Colonic mucosa (tissue), 4 donors: Measurements from ENCODE around the gene APOBEC3H. TPM values are rescaled to one million over a fixed set of nuclear protein-coding genes. Genes with fewer than 3 reads are reported as not detected.

Experiments
- DNase-seq: peaks from one replicate; pipeline ENCODE4 v3.0.0-alpha.2; 2020
- H3K27ac ChIP-seq: fragments of 200-600 bp; one replicate; pipeline ENCODE4 v1.8.0; 2021
- H3K27me3 ChIP-seq: fragments of 200-600 bp; one replicate; pipeline ENCODE4 v1.8.0; 2021
- H3K36me3 ChIP-seq: fragments of 200-600 bp; one replicate; pipeline ENCODE4 v1.8.0; 2021
- H3K4me1 ChIP-seq: fragments of 200-600 bp; one replicate; pipeline ENCODE4 v1.8.0; 2021; ENCODE audit warnings: mild to moderate bottlenecking
- H3K4me3 ChIP-seq: fragments of 200-600 bp; one replicate; pipeline ENCODE4 v1.8.0; 2021
- H3K9ac ChIP-seq, 2 donors: one replicate each; pipeline ENCODE4 v1.7.0; 2013; ENCODE audit warnings: control low read depth in 2 of 2, low read depth in 2 of 2, low read length in 2 of 2
- H3K9me3 ChIP-seq: fragments of 200-600 bp; one replicate; pipeline ENCODE4 v1.8.0; 2021
- CTCF ChIP-seq: fragments of 200-600 bp; IDR thresholded peaks from one replicate; pipeline ENCODE4 v1.8.0; 2022; ENCODE audit warnings: antibody characterized with exemption, mild to moderate bottlenecking
- intact Hi-C: fragments of 100-400 bp; cut with DNase I; formaldehyde crosslinking; loops from one replicate; pipeline ENCODE4 v1.14.1; 2022
- total RNA-seq, 2 donors: library from RNA; stranded (reverse); fragmentation: NEBNext Ultra II Directional in 1 of 2; extraction: Animal tissue kit (Norgen Biotek cat#: 25700) in 1 of 2; gene quantifications; one replicate each; pipeline ENCODE4 v1.2.1, GENCODE V29; 2021
- donor health status: healthy.
- donor health status: DM: no; HTN: no; CAD: no.
- donor health status: DM: no; HTN: no; CAD: no.

The APOBEC3H gene
- total RNA-seq, 2 donors from 2014 or later = 0.45 TPM; not detected in 1

- no peaks in the 10 kb centered on the region for H3K36me3 ChIP-seq
- H3K9ac ChIP-seq = no peak overlapping the region
- no peaks in the 10 kb centered on the region for H3K27me3 ChIP-seq
- no peaks in the 10 kb centered on the region for H3K9me3 ChIP-seq
- no peak overlapping the region for H3K27ac ChIP-seq
- TF ChIP-seq CTCF = no peak
- H3K4me3 ChIP-seq = no peak overlapping the region
- no peak for DNase-seq
- intact Hi-C loops = no loop called here
- peaks cover 3% of the 10 kb centered on the region for H3K4me1 ChIP-seq
Measured at GRCh38 chr22:39133871-39134270, 36.8 kb downstream of the APOBEC3H start.

GRCh38 chr22:39134366-39135091, 37.5 kb downstream of the APOBEC3H start:
- H3K9me3 ChIP-seq = no peaks in the 10 kb centered on the region
- H3K36me3 ChIP-seq = no peaks in the 10 kb centered on the region
- no peak overlapping the region for H3K27ac ChIP-seq
- no peak overlapping the region for H3K9ac ChIP-seq
- no peaks in the 10 kb centered on the region for H3K27me3 ChIP-seq
- intact Hi-C loops = no loop called here
- no peak for DNase-seq
- no peak for TF ChIP-seq CTCF
- H3K4me1 ChIP-seq = peaks cover 3% of the 10 kb centered on the region
- H3K4me3 ChIP-seq = no peak overlapping the region

GRCh38 chr22:39135092-39135896, 38.2 kb downstream of the APOBEC3H start:
- Histone ChIP-seq H3K27ac (no peak overlapping the region), H3K27me3 (no peaks in the 10 kb centered on the region), H3K4me1 (peaks cover 3% of the 10 kb centered on the region), H3K36me3 (no peaks in the 10 kb centered on the region), H3K9me3 (no peaks in the 10 kb centered on the region), H3K4me3 (no peak overlapping the region), H3K9ac (no peak overlapping the region)
- no peak for DNase-seq
- intact Hi-C loops = no loop called here
- TF ChIP-seq CTCF = no peak

- Histone ChIP-seq H3K9me3 (no peaks in the 10 kb centered on the region), H3K36me3 (no peaks in the 10 kb centered on the region)
Measured at GRCh38 chr22:39136317-39136716, 39.3 kb downstream of the APOBEC3H start.

More at GRCh38 chr22:39136317-39136716, 39.3 kb downstream of the APOBEC3H start:
- TF ChIP-seq CTCF = no peak
- Histone ChIP-seq H3K4me1 (no peaks in the 10 kb centered on the region), H3K9ac (no peak overlapping the region), H3K4me3 (no peak overlapping the region), H3K27me3 (no peaks in the 10 kb centered on the region), H3K27ac (no peak overlapping the region)
- no peak for DNase-seq
- intact Hi-C loops = no loop called here
